Hematopoietic multipotent progenitor cell treated with erythropoietin and hydrocortisone succinate and interleukin-3 and kit ligand, for 4 days (in vitro differentiated cells): ENCODE measurements around the gene ANGEL1.

Source experiments
- DNase-seq: peaks from one replicate; pipeline ENCODE4 v3.0.0-alpha.2; 2015

Gene ANGEL1

DNA sequence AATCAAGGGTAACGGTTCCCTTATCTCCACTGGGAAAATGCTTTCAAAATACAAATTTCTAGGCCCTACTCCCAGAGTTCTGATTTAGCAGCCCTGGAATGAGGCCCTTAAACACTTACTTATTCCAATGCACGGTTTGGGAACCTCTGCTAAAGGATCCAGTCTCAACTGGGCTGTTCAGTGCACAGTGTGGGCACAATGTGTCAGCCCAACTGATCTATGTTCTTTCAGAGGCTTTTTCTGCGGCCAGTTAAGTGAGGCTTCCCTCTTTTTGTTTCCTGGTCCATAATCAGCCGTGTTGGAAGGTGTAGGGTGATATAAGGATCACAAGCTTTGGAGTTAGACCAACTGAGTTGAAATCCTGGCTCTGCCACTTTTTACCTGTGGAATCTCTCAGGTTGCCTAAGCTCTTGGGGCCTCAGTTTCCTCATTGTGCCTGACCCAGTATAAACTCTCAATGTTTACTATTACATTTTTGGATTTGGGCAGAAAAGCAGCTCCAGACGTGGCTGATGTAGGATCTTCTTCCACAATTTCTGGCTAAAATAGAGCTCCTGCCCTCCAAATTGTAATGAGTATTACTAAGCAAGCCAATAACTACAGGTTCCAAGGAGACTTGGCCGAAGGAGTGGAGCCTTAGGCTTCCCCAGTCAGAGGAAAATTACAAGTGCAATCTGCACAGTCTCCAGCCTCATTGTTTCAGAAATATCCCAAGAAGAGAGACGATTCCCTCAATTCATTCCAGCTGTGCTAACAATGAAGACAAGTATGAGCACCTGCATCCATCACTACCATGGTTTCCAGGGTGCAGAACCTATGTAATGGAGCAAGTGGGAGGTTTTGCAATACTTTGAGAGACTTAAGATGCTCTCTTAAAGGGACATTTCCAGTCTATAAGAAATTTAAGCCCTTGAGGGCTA is 2.3 kb upstream of the ANGEL1 start:
- no peak for DNase-seq

DNA sequence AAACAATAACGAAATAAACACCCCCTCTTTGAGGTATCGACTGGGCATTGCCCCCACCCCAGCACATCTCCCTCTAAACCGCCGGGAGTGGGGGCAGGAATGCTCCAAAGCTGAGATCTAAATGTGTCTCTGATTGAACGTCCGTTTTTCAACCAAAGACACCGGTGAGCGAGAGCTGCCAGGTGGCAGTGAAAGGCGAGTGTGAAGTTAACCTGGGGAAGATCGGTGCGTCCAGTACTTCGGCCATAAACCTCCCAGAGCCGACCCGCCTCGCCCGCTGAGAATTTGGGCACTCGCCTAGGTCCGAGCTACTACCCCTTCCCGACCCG is 625 bp downstream of the ANGEL1 start:
- DNase-seq: no peak

DNA sequence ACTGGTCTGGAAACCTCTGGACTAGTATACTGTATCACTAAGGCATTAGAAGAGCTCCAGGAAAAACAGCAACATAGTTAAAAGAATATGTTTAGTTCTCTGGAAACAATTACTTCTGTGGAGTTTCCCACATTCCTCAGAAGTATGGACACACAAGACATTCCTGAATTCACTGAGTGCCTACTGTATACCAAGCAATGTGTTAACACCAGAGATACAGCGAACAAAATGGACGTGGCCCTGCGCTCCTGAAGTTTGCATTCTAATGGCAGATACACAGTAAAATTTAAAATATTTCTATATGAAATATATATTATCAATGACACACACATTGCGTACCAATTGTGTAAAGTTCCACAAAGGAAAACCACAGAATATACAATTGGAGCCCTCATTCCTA is 1.1 kb downstream of the ANGEL1 start:
- peak; percentile 10 for DNase-seq

DNA sequence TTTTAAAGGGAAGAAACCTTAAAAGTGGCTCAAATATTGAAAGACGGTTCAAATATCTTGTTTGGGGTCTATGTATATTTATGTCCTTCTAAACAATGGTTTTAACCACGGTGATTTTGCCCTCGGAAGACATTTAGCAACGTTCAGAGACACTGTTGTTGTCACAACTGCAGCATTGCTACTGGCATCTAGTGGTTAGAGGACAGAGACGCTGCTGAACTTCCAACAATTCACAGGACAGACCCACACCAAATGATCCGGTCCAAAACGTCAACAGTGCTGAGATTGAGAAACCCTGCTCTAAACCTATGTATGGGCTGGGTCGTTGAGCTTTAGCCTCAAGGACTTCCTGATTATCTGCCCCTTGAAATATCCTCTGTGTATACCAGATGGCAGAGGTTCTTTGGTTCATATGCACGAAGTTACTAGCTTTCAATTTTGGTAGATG is 1.7 kb downstream of the ANGEL1 start:
- DNase-seq: peak; percentile 71

DNA sequence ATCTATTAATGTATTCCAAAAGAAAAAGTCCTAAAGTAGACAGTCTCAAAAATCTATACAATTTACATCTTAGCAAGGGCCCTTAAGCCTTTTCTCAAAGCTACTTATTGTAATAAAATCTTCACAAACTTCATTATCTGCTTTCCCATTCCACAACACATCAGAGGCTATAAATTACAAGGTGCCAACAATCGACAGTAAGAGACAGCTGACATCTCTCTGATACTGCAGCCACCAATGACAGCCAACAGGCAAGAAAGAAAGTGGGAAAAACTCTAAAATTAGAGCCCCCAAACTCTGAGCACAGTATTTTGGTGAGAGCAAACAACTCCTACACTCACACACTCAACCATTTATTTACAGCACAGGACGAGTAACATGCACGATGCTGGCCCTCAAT is 2.2 kb downstream of the ANGEL1 start:
- peak; percentile 32 for DNase-seq

DNA sequence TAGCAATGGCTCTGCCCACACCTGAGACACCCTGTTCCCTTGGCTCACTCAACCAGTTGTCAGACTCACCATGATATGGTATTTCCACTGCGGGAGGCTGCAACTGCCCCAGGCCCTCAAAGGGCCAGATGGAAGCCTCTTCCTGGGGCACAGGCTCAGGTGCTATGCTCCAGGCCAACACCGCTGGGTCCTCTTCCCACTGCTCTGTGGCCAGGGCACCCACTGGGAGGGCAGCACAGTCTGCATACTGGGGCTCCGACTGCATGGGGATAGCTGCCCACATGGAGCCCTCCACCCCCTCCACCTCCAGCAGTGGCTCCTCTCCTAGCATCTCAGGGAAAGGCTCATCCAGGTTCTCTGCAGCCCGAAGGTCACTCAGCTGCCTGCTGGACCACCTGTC is 3.7 kb downstream of the ANGEL1 start:
- no peak for DNase-seq

DNA sequence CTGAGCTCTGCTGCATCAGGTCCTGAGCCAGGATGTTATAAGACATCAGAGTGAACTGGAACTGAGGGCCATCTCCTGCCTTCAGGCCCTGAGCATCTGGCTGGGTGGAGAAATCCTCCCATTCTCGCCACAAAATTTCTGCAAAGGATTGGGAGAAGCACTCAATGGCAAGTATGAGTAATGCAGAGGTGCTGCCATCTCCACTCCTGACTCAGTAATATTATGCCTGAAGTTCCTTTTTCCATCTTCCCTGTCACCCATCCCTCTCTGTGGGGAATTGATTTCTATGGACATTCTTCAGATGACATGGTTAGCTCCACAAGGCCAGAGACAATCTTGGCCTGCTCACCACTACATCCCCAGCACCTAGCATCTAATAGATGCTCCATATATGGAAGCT is 4.7 kb downstream of the ANGEL1 start:
- DNase-seq: no peak

DNA sequence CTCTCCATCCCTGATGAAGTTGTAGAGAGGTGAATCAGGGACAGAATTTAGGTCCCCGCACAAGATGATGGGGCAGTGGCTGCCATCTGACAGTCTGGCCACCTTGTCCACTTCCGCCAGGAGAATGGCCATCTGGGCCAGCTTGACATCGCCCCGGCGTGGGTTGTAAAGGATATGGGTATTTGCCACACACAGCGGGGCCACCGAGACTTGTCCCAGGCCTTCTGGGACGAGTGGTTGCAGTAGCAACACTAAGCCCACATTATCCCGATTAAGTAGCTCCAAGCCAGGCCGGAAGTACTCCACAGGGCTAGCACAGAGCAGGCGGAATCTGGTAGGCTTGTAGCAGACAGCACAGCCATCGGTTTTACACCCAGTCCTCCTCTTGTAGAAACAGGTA is 6.2 kb downstream of the ANGEL1 start:
- DNase-seq: no peak

DNA sequence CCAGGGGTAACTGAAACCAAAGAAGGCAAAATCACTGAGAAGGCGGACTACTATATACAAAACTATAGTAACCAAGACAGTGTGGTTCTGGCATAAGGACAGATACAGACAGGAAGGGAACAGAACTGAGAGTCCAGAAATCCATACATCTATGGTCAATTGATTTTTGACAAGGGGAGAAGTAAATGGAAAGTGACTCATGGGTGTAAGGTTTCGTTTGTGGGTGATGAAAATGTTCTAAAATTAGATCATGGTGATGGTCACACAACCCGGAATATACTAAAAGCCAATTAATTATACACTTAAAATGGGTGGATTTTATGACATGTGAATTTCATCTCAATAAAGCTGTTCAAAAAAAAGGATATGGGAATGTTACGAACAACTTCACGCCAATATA is 18.7 kb downstream of the ANGEL1 start:
- no peak for DNase-seq

DNA sequence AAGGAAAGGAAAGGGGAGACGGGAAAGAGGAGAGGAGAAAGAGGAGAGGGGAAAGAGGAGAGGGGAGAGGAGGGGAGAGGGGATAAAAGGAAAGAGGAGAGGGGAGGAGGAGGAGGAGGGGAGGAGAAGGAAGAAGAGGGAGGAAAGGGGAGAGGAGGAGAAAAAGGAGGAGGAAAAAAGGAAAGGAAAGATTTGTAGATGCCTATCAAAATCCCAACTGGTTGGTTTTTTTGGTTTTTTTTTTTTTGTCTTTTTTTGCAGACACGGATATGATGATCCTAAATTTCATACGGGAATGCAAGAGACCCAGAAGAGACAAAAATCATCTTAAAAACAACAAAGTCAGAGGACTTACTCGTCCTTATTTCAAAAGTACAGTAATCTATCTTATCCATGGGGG is 19.4 kb downstream of the ANGEL1 start:
- DNase-seq: no peak

DNA sequence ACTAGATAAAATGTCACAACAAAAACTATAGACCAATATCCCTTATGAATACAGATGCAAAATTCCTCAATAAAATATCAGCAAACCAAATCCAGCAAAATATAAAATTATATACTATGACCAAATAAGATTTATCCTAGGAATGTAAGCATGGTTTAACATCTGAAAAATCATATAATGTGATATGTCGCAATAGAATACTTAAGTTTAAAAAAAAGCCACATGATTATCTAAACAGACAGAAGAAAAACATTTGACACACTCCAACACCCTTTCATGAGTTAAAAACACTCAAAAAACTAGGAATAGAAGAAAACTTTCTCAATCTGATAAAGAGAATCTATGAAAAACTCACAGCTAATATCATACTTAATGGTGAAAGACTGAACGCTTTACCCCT is 20.3 kb downstream of the ANGEL1 start:
- DNase-seq: no peak

DNA sequence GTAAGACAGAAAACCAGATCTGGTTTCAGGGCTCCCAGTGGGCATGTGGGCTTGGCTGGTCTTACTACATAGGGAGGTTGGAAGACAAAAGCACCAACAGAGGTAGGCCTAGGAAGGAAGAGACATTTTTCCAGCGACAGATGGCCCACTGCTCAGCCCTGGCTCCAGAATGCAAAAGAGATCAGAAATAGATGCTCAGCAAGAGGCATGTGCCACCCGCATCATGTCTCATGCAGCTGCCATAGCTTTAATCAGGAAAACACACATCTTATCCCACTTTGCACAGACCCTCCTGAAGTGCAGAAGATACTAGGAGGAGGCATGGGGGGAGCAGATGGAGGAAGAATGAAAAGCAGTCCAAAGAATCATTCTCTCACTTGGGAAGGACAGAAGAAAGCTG is 26.1 kb downstream of the ANGEL1 start:
- DNase-seq: no peak

DNA sequence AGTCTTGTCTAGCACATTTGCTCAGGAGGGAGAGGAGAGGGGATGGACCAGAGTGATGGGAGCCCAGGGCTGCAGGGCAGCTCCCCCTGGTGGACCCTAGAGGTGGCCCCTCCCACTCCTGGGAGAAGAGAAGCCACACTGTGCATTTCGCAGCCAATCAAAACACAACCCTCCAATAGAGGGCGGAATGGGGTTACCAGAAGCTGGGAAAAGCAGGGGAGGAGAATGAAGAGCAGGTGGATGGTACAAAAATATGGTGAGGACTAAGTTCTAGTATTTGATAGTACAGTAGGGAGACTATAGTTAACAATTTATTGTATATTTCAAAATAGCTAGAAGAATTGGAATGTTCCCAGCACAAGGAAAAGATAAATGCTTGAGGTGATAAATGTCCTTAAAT is 27.8 kb downstream of the ANGEL1 start:
- peak; percentile 94 for DNase-seq

DNA sequence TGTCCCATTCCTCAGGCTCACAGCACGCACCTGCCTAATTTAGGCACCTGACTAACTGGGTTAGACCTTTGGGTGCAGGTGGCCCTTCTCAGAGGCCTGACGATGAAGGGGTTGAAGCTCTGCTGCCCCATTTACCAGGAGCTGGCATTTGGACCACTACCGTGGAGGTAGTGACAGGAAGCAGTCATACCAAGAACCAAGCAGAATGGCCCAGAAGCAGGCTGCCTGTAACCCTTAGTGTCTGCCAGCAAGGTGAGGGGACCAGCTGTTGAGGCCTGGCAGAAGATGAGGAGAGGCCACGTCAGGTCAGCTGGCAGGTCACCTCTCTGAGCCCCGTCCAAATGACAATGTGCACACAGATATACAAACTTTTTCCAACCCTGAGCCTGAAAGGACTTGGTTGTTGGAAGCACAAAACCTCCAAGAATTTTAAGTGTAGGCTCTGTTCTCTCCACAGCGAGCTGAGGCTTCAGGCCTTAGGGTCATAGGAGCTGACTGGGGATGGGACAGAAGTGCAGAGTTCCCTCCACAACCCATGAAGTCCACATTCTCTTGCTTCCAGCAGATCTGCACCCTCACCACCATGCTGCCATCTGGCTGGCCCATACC is 28.3 kb downstream of the ANGEL1 start:
- DNase-seq: no peak

DNA sequence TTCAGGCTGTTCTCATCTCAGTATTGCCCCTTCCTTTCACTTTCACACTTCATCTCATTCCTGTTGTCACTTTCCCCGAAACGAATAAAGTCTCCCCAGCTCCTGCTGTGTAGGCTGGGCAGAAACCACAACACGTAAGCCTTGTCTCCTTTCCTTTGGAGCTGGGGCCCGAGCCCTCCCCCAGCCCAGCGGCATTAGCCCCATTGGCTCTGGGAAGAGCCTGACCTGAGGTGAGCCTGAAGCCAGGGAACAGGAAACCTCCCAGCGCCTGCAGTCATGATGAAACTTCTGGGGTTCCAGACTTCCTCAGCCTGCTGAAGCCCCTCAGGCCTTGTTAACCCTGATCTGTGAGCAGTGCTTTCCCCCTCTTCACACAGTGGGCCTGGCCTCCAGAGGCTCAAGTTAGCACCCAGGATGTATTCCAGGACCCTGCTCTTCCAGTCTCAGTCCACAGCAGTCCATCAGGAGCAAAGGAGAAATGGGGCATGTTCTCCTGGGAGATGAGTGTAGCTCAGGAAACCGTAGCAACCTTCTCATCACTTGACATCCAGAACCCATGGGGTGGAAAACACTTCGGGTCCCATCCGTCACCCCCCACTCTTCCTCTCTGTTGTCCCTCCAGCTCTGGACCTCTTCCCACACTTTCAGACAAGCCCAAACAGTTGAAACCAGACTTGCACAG is 29.7 kb downstream of the ANGEL1 start:
- DNase-seq: no peak

DNA sequence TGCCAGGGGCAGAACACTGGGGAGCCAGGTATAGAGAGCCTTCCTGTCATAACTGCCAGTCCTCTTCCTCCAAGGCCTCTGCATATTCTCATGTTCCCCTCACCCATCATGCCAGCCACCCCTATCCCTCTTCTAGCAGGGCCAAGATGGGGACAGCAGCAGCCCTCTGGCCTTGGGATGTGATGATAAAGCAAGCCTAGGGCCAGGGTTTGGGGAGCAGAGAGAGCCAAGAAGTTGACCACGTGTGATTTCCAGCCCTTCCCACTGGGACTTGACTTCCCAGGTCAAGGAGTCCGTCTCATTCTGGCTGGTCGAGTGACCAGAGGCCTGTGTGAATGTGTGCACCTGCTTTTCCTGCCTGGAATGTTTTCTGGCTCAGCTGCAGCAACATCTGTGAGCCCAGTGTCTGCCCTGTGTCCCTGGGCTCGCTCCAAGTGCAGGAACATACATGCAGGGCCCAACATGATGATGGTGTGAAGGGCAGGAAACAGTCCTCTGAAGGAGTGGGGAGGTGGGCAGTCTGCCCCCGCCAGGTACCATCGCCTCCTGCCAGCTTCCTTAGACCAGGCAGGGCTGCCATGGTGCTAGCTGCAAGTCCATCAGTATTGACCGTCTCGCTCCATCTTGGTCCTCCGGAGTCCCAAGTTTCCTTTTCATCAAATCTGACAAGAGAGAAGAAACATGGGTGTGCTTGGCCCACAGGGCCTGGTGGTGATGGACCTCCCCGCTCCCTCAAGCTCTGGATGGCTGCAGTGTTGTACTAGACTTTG is 30.4 kb downstream of the ANGEL1 start:
- no peak for DNase-seq

DNA sequence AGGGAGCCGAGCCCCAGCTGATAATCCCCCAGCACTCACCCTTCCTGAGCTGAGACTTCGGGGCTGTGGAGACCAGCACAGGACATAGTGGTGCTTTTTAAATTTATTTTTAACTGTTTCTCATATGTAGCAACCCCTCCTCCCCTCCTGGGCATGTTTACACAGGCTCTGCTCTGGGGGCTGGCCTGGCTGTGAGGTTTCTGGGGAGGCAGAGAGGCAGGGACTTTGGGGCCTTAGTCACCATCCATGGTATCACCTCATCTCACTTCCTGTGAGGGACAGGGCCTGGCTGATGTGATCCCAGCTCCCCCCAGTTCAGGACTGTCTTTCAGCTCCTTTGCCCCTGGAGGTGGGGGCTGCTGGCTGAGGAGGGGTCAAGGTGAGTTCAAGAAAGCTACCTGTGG is 31.0 kb downstream of the ANGEL1 start:
- DNase-seq: peak; percentile 56

DNA sequence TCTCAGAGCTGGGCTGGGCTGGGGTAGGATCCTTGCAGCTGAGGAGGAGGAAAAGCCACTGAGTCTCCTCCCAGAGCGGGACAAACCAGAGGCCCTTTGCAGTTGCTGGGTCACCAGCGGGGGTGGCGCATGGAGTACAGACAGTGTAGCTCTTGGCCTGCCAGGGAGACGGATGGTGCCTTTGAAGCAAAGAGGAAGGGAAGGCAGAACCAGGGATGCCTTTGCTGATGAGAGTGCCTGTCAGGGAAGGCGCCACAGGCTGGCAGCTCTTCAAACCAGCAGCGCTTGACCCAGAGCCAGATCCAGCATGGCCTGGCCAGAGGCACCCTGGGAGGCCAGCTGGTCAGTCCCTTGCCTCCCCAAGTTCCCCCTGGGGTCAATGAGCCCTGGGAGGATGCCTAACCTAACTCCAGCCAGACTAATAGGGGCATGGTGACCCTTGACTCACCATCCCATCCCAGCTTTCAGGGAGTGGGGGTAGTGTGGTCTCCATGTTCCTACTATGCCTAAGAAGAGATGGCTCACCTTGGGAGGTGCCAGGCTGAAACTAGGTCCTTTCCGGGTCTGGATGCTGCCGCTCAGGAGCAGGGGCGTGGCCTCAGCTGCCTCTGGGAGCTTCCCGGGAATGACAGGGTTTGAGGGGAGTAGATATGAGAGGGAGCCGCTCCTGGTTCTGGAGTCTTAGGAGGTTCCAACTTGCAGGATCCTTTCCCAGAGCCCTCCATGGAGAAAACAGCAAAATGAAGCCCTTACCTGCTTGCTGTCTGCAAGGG is 31.6 kb downstream of the ANGEL1 start:
- no peak for DNase-seq

DNA sequence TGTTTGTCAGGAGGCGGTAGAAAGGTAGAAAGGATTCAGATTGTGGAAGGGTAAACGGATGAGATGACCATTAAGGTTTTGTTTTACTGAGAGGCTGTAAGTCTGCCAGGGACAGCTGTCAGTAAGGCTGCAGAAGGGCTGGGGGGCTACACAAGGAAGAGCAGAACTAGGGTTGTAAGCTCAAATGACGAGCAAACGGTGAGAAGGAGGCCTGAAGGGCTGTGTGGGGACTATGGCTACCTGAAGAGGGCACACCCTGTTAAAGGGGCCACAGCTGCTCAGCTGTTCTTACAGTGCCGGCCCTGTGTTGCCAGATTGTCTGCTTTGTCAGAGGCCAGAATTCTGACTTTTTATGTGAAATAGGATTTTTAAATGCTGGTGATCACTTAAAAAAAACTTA is 32.3 kb downstream of the ANGEL1 start:
- DNase-seq: no peak

DNA sequence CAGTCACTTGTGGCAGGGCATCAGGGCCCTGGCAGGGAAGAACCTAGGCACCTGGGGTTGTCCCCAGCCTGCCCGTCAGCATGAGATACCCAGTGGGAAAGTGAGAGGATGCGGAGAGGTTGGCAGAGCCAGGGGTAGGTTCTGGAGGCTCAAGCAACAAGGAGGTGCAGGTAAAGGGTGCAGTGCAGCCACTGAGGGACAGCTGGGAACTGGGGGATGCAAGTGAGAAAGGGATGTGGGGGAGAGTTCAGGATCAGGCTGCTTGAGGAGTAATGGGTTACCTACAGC is 32.7 kb downstream of the ANGEL1 start:
- DNase-seq: no peak

DNA sequence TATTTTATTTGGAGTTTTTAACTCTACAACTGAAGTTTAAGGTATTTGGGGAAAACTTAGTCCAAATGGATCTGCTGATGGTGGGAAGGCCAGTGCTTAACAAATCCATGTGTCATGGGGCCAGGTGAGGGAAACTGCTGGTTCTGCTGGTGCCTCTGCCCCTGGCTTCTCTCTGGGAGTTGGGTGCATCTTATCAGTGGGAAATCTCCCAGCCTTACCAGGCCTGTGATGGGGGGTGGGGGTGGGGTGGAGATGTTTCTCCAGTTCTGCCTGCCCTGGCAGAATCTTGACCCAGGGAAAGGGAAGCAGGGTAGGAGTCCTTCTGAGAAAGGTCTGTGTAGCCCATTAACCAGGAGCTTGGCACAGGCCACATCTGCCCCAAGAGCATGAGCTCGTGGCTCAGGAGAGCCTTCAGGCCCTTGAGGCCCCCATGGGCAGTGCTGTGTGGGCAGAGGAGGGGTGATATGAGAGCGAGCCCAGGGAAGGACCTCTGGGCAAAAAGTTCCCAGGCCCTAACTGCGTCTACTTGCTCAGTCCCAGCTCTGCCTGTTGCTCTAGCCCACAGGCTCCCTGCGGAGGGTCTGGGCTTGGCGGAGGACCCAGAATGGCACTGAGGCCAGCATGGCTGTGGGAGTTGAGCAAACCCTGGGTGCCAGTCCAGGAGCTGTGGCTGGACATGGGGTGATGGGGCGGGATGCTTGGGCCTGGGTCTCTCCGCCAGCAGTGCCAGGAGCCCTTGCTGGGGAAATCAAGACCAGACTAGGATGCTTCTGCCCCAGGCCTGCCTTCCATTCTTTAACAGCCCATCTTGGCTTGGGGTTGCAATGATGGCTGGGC is 33.2 kb downstream of the ANGEL1 start:
- DNase-seq: no peak
